ENCODE results near the gene FXYD7.

Gene FXYD7

DNA sequence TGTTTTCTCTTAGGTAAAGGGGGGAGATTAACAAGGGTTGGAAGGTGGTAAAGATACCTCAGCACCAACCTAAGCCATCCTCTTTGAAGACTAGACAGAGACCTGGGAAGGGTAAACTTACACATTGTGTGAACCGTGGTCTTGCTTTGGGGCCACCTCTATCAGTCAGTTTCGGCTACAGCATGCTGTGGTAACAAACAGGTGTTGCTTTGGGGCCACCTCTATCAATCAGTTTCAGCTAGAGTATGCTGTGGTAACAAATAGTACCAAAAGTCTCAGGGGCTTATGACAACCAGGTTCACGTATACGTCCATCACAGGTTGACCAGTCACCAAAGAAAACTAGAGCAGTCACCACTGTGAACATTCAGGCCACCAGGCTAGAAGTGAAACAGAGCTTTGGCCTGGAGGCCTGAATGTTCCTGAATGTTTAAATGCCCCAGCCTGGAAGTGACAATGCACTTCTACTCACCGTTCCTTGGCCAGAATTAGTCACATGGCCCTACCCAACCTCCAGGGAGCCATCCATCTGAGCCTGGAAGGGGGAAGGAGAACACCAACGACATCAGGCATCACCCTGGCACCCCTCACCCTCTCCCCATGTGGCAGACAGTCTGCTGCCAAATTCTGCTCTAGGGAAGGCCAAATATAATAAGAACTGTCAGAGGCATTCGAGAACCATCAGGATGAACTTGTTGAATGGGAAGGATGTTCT lies 3.8 kb downstream of the FXYD7 start:
- H3K4me3 ChIP-seq (ENCODE audit: low read depth, low read length, poor library complexity, severe bottlenecking) = no peak overlapping the region
- H3K9me3 ChIP-seq (ENCODE audit: low read length) = no peaks in the 10 kb centered on the region
- H3K36me3 ChIP-seq (ENCODE audit: insufficient read depth, low read length) = no peaks in the 10 kb centered on the region
- H3F3A ChIP-seq (ENCODE audit: insufficient read depth, low read length) = no peaks in the 10 kb centered on the region
- H3K4me2 ChIP-seq (ENCODE audit: low read length) = no peak overlapping the region
- no peaks in the 10 kb centered on the region for H3K27me3 ChIP-seq (ENCODE audit: insufficient read depth, low read length)
- no peak overlapping the region for H2AFZ ChIP-seq (ENCODE audit: low read length)
- H4K20me1 ChIP-seq (ENCODE audit: insufficient read depth, low read length) = no peaks in the 10 kb centered on the region
- TF ChIP-seq, protein P1, sequence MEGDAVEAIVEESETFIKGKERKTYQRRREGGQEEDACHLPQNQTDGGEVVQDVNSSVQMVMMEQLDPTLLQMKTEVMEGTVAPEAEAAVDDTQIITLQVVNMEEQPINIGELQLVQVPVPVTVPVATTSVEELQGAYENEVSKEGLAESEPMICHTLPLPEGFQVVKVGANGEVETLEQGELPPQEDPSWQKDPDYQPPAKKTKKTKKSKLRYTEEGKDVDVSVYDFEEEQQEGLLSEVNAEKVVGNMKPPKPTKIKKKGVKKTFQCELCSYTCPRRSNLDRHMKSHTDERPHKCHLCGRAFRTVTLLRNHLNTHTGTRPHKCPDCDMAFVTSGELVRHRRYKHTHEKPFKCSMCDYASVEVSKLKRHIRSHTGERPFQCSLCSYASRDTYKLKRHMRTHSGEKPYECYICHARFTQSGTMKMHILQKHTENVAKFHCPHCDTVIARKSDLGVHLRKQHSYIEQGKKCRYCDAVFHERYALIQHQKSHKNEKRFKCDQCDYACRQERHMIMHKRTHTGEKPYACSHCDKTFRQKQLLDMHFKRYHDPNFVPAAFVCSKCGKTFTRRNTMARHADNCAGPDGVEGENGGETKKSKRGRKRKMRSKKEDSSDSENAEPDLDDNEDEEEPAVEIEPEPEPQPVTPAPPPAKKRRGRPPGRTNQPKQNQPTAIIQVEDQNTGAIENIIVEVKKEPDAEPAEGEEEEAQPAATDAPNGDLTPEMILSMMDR (IDR thresholded peaks at IDR 0.05; ENCODE audit: low read length) = no peak
- no peak for TF ChIP-seq EZH2 (IDR thresholded peaks at IDR 0.05; ENCODE audit: borderline replicate concordance, low read length)
- no peaks in the 10 kb centered on the region for H3K9me2 ChIP-seq (ENCODE audit: low read depth, low read length)
- H3K27ac ChIP-seq (ENCODE audit: low read depth, low read length, poor library complexity, severe bottlenecking) = no peak overlapping the region
- no peaks in the 10 kb centered on the region for H3K79me2 ChIP-seq (ENCODE audit: insufficient read depth, low read length)
- H3K9ac ChIP-seq (ENCODE audit: low read length) = no peak overlapping the region
- peaks cover 10% of the 10 kb centered on the region for H3K4me1 ChIP-seq (ENCODE audit: insufficient read depth, low read length, severe bottlenecking)

DNA sequence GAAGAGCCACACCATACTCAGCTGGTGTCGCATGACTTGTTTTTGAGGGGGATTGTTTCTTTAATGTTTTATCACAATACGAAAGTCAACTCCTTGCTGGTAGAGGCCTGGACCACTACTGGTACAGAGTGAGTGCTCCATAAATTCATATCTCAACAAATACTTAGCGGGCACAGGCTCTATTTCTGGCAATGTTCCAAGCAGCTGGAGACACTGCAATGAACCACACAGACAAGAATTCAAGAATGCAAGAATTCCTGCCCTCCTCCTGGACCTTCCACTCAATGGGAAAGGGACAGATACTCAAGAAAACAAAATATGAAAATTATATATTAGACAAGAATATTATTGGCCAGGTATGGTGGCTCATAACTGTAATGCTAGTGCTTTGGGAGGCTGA lies 6.4 kb downstream of the FXYD7 start:
- Histone ChIP-seq H3K4me2 (ENCODE audit: low read length) (no peak overlapping the region), H4K20me1 (ENCODE audit: insufficient read depth, low read length) (no peaks in the 10 kb centered on the region), H3K27ac (ENCODE audit: low read depth, low read length, poor library complexity, severe bottlenecking) (no peak overlapping the region), H3K79me2 (ENCODE audit: insufficient read depth, low read length) (no peaks in the 10 kb centered on the region), H2AFZ (ENCODE audit: low read length) (no peak overlapping the region), H3K36me3 (ENCODE audit: insufficient read depth, low read length) (no peaks in the 10 kb centered on the region), H3F3A (ENCODE audit: insufficient read depth, low read length) (no peaks in the 10 kb centered on the region), H3K9me2 (ENCODE audit: low read depth, low read length) (no peaks in the 10 kb centered on the region), H3K27me3 (ENCODE audit: insufficient read depth, low read length) (no peaks in the 10 kb centered on the region), H3K4me1 (ENCODE audit: insufficient read depth, low read length, severe bottlenecking) (peaks cover 9% of the 10 kb centered on the region), H3K9ac (ENCODE audit: low read length) (no peak overlapping the region), H3K4me3 (ENCODE audit: low read depth, low read length, poor library complexity, severe bottlenecking) (no peak overlapping the region), H3K9me3 (ENCODE audit: low read length) (no peaks in the 10 kb centered on the region)
- TF ChIP-seq, protein P1 (IDR thresholded peaks at IDR 0.05; ENCODE audit: low read length) = no peak
- TF ChIP-seq EZH2 (IDR thresholded peaks at IDR 0.05; ENCODE audit: borderline replicate concordance, low read length) = no peak

GRCh38 chr19:35150445-35150844 lies 7.4 kb downstream of the FXYD7 start:
- Histone ChIP-seq H3K9me2 (ENCODE audit: low read depth, low read length) (no peaks in the 10 kb centered on the region), H2AFZ (ENCODE audit: low read length) (no peak overlapping the region), H3K9ac (ENCODE audit: low read length) (no peak overlapping the region), H3F3A (ENCODE audit: insufficient read depth, low read length) (no peaks in the 10 kb centered on the region), H3K9me3 (ENCODE audit: low read length) (no peaks in the 10 kb centered on the region), H3K4me2 (ENCODE audit: low read length) (no peak overlapping the region), H3K79me2 (ENCODE audit: insufficient read depth, low read length) (no peaks in the 10 kb centered on the region), H4K20me1 (ENCODE audit: insufficient read depth, low read length) (no peaks in the 10 kb centered on the region), H3K27me3 (ENCODE audit: insufficient read depth, low read length) (no peaks in the 10 kb centered on the region), H3K27ac (ENCODE audit: low read depth, low read length, poor library complexity, severe bottlenecking) (no peak overlapping the region), H3K36me3 (ENCODE audit: insufficient read depth, low read length) (no peaks in the 10 kb centered on the region), H3K4me1 (ENCODE audit: insufficient read depth, low read length, severe bottlenecking) (peaks cover 9% of the 10 kb centered on the region), H3K4me3 (ENCODE audit: low read depth, low read length, poor library complexity, severe bottlenecking) (no peak overlapping the region)
- TF ChIP-seq, protein P1 (IDR thresholded peaks at IDR 0.05; ENCODE audit: low read length) = no peak
- TF ChIP-seq EZH2 (IDR thresholded peaks at IDR 0.05; ENCODE audit: borderline replicate concordance, low read length) = no peak

Measured in OCI-LY1 (cell line).